ENCODE measurements around the gene HDGF. TPM values are rescaled to one million over a fixed set of nuclear protein-coding genes. Genes with fewer than 3 reads are reported as not detected.

Gene HDGF
- total and polyA plus RNA-seq, 10 donors = 48.8 to 143 (median 95.6) TPM

DNA sequence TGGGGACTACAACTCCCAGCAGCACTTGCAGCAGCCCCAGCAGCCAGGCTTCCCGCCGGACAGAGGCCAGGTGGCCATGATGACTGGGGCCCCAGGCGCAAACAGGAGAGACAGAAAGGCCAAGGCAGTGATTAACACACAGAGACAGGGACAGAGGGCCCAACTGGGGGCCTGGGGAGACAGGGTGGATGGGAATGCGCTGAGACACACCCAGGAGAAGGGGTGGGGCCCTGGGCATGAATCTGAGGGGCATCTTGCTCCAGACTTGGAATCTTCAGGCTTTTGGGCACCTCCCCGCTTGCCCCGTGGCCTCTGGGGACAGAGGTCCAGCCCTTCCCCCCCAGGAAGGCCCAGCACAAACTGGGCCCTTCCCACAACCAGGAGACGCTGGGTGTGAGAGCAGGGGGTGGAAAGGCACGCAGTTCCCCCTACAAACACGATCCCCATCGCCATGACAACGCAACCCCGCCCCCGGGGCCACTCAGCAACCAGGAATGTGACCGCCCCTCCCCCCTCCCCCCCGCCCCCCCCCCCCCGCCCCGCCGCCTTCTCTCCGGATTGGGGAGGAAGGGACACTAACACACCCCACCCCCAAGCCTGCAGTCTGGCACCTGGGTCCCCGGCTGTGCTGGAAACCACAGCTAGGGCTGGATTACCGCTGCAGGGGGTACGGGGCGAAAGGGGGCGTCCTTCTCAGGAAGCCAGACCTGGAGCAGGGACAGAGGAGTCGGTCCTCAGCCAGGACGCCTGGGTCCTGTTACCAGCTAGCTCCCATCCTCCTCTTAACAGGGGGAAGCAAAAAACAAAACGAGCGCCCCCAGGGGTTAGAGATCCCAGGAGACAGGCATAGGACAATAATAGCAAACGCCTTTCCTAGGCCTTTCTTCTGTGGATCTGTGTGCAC, 4.5 kb downstream of the HDGF start:
- 4 to 9% (median 7%) methylated on average over 12 to 23 of the region's 29 CpGs for WGBS, 5 donors
- peak overlapping the region; percentile 87 to 97 (median 94) for H3K27ac ChIP-seq
- intact Hi-C loops (cut with DNase I; ENCODE audit: low total_unique reads) = no loop called here

DNA sequence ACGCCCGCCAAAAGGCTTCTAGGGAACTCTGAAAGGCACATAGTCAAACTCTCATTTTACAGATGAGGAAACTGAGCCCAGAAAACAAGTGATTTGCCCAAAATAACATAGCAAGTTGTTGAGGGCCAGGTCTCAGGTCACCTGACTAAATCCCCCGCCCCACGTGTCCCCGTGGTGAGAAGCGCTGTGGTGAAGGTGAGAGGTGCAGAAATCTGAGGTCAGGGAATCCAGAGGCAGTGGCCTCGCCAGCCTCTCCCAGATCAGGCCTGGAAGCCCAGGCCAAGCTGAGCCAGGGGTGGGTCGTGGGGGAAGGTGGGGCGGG, 5.1 kb downstream of the HDGF start:
- Histone ChIP-seq H3K9me3 (no peaks in the 10 kb centered on the region), H3K36me3 (peaks cover 0 to 42% (median 30%) of the 10 kb centered on the region in 6 donors), H3K27me3 (replicated peaks in 1 of 7) (no peaks in the 10 kb centered on the region), H3K4me1 (peaks cover 45 to 93% (median 64%) of the 10 kb centered on the region in 6 donors), H3K27ac (peak overlapping the region; percentile 77 to 97 (median 94)), H3K4me3 (peak overlapping the region; percentile 28 to 99 (median 40))
- WGBS, 5 donors = 50 to 69% (median 58%) methylated on average over 8 to 9 of the region's 9 CpGs
- no peak for DNase-seq
- TF ChIP-seq POLR2AphosphoS5 (IDR thresholded peaks at IDR 0.05) (no peak), POLR2A (IDR thresholded peaks at IDR 0.05) (no peak)
- TF ChIP-seq, protein P1, sequence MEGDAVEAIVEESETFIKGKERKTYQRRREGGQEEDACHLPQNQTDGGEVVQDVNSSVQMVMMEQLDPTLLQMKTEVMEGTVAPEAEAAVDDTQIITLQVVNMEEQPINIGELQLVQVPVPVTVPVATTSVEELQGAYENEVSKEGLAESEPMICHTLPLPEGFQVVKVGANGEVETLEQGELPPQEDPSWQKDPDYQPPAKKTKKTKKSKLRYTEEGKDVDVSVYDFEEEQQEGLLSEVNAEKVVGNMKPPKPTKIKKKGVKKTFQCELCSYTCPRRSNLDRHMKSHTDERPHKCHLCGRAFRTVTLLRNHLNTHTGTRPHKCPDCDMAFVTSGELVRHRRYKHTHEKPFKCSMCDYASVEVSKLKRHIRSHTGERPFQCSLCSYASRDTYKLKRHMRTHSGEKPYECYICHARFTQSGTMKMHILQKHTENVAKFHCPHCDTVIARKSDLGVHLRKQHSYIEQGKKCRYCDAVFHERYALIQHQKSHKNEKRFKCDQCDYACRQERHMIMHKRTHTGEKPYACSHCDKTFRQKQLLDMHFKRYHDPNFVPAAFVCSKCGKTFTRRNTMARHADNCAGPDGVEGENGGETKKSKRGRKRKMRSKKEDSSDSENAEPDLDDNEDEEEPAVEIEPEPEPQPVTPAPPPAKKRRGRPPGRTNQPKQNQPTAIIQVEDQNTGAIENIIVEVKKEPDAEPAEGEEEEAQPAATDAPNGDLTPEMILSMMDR (IDR thresholded peaks at IDR 0.05 in 8 of 11, conservative IDR thresholded peaks at IDR 0.05 in 3 of 11) = no peak
- intact Hi-C loops (cut with DNase I; ENCODE audit: low total_unique reads) = no loop called here

More for the DNA sequence above, 4.5 kb downstream of the HDGF start:
- no peaks in the 10 kb centered on the region for H3K27me3 ChIP-seq (replicated peaks in 1 of 7)
- TF ChIP-seq POLR2AphosphoS5 (IDR thresholded peaks at IDR 0.05) (peak; percentile 63 to 67 (median 65)), POLR2A (IDR thresholded peaks at IDR 0.05) (no peak)
- TF ChIP-seq, protein P1 (IDR thresholded peaks at IDR 0.05 in 8 of 11, conservative IDR thresholded peaks at IDR 0.05 in 3 of 11) = no peak
- peaks cover 41 to 87% (median 58%) of the 10 kb centered on the region in 6 donors for H3K4me1 ChIP-seq
- H3K9me3 ChIP-seq = no peaks in the 10 kb centered on the region
- peak; percentile 90 for DNase-seq
- peaks cover 0 to 37% (median 30%) of the 10 kb centered on the region in 6 donors for H3K36me3 ChIP-seq
- H3K4me3 ChIP-seq = peak overlapping the region; percentile 28 to 99 (median 40)

DNA sequence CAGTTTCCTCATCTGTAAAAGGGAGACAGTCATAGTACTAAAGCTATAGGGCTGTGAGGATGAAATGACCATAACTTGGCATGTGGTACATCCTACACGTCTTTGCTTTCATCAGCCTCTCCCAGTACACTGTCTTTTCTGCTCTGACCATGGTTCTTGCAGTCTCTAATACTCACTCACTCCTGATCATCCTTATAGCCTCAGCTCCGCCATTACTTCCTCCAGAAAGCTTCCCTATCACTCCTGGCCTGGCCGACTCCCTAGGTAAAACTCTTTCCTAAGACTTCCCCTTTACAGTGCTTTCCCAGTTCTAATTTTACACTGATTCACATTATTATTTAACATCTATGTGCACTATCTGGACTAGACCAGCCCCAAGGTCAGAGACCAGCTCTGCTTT, 5.6 kb downstream of the HDGF start:
- intact Hi-C loops (cut with DNase I; ENCODE audit: low total_unique reads) = no loop called here
- TF ChIP-seq POLR2A (IDR thresholded peaks at IDR 0.05) (no peak), POLR2AphosphoS5 (IDR thresholded peaks at IDR 0.05) (no peak)
- TF ChIP-seq, protein P1 (IDR thresholded peaks at IDR 0.05 in 8 of 11, conservative IDR thresholded peaks at IDR 0.05 in 3 of 11) = no peak
- whole genome bisulfite sequencing, 5 donors = 31 to 86% (median 55%) methylated on average over 3 of the region's 3 CpGs
- Histone ChIP-seq H3K27ac (peak overlapping the region in 7 of 8 donors; percentile 94 to 97 (median 95)), H3K27me3 (replicated peaks in 1 of 7) (no peaks in the 10 kb centered on the region), H3K36me3 (peaks cover 0 to 42% (median 30%) of the 10 kb centered on the region in 6 donors), H3K4me3 (peak overlapping the region in 2 of 8 donors; percentile 96 to 99), H3K9me3 (no peaks in the 10 kb centered on the region), H3K4me1 (peaks cover 45 to 96% (median 66%) of the 10 kb centered on the region in 6 donors)
- DNase-seq = no peak

DNA sequence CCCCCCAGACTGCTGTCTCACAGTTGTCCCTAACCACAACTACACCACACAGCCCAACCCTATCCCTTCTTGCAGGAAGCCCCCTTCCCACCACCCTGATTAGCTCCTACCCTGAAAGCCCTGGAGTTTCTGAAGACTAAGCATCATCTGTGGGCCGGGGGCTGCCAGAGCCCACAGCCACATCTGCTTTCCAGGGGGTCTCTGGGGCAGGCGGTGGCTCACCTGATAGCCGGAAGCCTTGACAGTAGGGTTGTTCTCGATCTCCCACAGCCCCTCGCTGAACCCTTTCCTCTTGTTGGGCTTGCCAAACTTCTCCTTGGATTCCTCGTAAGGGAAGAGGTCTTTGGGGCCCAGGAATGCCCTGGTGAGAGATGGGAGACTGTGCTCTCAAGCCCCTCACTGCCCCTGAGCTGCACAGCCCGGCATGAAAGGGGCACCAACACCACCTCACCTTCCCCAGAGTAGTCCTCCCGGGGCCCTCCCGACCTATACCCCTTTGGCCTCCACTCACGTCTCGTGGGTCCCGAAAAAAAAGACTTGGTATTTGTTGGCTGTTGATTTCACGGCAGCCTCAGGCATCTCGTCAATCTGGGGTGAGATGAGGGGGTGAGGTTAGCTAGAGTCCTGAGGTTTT, 6.6 kb downstream of the HDGF start:
- TF ChIP-seq POLR2AphosphoS5 (IDR thresholded peaks at IDR 0.05) = no peak
- TF ChIP-seq POLR2A (IDR thresholded peaks at IDR 0.05) = no peak
- TF ChIP-seq, protein P1 (IDR thresholded peaks at IDR 0.05 in 8 of 11, conservative IDR thresholded peaks at IDR 0.05 in 3 of 11) = no peak
- Histone ChIP-seq H3K27me3 (replicated peaks in 1 of 7) (no peaks in the 10 kb centered on the region), H3K4me1 (peaks cover 44 to 97% (median 68%) of the 10 kb centered on the region in 6 donors), H3K27ac (peak overlapping the region in 6 of 8 donors; percentile 4 to 97 (median 95)), H3K4me3 (no peak overlapping the region), H3K36me3 (peaks cover 0 to 42% (median 30%) of the 10 kb centered on the region in 6 donors), H3K9me3 (no peaks in the 10 kb centered on the region)
- no peak for DNase-seq
- 72 to 85% (median 75%) methylated on average over 14 of the region's 14 CpGs for WGBS, 5 donors
- intact Hi-C loops (cut with DNase I; ENCODE audit: low total_unique reads) = no loop called here

Measured in spleen (tissue), 11 donors.